ENCODE data around the gene IKZF5. TPM values are rescaled to one million over a fixed set of nuclear protein-coding genes. Genes with fewer than 3 reads are reported as not detected.
A peak's percentile ranks its signal among the peaks of the same experiment; 100 is the strongest.

The IKZF5 gene
- 15.2 TPM for polyA plus RNA-seq (ENCODE audit: insufficient read length)

GRCh38 chr10:123008355-123009104 is at the start of gene IKZF5, which contains the start of gene ACADSB:
TSS of gene IKZF5 (minus strand) at chr10:123008795. CDS start at chr10:122998625, 10,170 bp downstream.
TSS of gene ACADSB (plus strand) at chr10:123009006. CDS start at chr10:123009030, 24 bp downstream.
- peak; percentile 96 for DNase-seq

GRCh38 chr10:123057968-123058367 is 49.4 kb upstream of the IKZF5 start:
- DNase-seq: no peak

- DNase-seq: no peak
These were observed 37.6 kb upstream of the IKZF5 start for GRCh38 chr10:123045961-123046731.

DNA sequence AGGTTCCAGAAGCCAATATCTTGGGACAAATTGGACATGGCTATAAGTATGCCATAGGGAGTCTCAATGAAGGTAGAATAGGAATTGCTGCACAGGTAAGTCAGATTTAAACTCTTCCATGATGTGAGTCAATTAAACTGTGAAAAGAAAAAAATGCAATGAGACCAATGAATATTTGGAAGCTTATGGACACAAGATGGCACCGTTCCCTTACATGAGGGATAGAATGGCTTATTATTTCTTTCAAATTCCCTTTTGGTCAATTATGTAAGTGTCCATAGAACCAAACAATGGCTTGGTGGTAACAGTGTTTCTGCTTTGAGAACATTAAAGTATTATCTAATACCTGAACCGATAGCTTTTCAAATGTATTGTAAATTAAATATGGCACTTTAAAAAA is 35.8 kb upstream of the IKZF5 start:
- DNase-seq: no peak

- DNase-seq: peak; percentile 40
These were observed 34.9 kb upstream of the IKZF5 start for GRCh38 chr10:123043409-123043925.

- no peak for DNase-seq
These were observed 34.3 kb upstream of the IKZF5 start for GRCh38 chr10:123042708-123043408.

DNA sequence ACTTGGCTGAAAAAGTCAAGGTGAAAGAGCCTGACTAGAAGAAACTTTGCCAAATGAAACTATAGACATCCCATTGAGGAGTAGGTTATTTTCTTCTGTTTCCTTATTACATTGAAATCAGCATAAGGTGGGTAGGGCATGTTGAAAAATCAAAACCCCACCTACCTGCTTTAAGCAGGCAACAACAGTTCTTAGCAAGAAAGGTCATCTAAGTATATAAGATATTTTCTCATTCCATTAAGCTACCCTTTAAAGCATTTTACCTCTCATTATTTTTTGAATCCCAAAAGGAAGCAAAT is 31.0 kb upstream of the IKZF5 start:
- no peak for DNase-seq

- DNase-seq: no peak
These were observed 30.4 kb upstream of the IKZF5 start for GRCh38 chr10:123038782-123039631.

DNA sequence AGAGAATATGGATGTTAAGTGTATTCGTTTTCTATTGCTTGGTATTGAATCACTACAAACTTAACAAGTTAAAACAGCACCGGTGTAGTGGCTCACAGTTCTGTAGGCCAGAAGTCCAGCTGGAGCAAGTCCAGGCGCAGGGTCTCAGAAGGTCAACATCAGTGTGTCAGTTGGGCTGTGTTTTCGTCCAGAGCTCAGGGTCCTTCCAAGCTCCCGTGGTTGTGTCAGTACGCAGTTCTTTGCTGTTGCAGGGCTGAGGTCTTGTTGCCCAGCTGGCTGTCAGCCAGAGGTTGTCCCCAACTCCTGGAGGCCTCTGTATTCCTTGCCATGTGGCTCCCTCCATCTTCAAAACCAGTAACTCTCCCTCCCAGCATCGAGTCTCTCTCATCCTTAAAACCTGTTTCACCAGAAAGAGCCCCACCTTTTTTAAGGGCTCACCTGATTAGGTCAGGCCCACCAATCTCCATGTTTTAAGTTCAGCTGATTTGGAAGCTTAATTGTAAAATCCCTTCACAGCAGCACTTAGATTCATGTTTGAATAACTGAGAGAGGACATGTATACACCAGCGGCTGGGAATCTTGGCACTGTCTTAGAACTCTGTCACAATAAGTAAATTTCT is 27.0 kb upstream of the IKZF5 start:
- DNase-seq: no peak

- no peak for DNase-seq
These were observed 25.7 kb upstream of the IKZF5 start for GRCh38 chr10:123034332-123034731.

DNA sequence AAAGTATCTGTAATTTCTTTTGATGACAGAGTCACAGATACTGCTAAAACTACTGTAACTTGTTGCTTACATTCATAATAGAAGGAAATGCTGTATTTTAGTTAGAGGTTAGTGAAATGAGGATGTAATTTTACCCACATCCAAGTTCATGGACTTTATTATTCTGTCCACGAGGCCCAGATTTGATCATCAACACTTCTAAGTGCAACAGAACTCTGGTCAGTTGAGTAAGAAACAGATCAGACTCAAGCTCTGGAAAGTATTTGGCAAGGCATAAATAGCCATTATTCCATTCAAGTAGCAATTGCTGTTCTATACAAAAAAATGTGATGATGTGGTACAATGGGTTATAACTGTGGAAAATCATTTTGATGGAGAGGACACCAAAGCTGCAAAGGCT is 22.5 kb upstream of the IKZF5 start:
- no peak for DNase-seq

- DNase-seq: no peak
These were observed 19.3 kb upstream of the IKZF5 start for GRCh38 chr10:123027861-123028260.

DNA sequence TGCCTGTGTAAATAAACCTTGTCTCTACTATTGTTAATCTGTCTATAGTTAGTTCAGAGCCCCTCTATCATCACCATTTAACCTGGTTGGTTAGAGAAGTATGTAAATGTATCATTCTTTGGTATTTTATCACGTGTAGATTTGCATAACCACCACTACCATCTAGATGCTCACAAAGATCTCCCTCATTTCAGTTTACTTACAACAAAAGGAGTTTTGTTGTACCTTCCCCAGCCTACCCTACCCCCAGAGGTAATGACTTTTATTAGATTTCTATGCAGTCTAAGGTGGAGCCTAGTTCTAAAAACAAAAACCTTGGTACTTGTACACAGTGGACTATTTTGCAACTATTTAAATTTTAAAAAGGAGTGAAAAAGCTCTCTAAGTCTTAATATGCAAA is 17.7 kb upstream of the IKZF5 start:
- DNase-seq: no peak

GRCh38 chr10:123024540-123024939 is 15.9 kb upstream of the IKZF5 start:
- DNase-seq: no peak

DNA sequence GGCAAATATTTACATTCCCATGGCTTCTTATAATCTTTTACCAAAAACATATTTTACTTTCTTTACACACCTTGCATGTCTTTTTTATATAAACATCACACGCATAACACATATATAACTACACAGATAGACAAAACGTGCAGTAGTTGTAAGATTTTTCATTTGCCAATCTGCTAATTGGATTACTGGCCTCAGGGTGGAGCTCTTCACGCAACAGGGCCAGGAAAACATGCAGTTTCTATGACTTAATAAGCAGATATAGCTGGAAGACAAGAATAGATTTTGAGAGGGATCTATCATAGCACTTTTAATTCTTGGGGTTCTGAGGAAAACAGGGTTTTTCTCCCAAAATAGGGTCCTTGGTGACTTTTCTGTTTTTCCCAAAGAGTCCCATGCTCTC is 12.9 kb upstream of the IKZF5 start:
- DNase-seq: no peak

DNA sequence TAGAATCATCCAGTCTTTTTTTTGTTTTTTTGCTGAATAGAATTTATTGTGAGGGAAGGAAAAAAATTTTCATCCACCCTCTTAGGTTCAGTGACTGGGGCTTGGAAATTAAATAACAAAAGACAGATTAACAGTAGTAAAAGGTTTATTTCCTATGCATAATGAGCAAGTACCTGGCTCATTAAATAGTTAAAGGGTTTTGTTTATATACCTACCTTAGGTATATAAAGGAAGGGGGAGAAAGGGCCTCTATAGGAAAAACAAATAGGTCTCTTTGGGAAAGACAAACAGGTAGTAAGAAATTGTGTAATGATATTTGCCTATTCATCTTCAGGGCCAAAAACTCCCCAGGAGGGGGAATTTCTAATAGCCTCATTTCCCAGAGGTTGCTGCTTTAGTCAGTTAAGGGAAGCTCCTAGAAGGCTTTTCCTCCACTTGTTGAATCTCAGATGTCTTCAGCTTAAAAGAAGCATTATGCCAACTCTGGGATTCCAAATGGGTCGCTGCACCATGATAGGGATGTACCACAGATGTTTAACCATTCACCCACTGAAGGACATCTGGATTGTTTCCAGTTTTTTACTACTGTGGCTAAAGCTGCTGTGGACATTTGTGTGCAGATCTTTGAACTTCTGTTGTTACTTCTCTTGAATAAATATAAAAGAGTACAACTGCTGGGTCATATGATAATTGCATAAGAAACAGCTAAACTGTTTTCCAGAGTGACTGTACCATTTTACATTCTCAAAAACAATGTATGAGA is 11.5 kb upstream of the IKZF5 start:
- DNase-seq: no peak

- no peak for DNase-seq
These were observed 10.7 kb upstream of the IKZF5 start for GRCh38 chr10:123019264-123019663.

GRCh38 chr10:123018531-123018930 is 9.9 kb upstream of the IKZF5 start:
- no peak for DNase-seq

DNA sequence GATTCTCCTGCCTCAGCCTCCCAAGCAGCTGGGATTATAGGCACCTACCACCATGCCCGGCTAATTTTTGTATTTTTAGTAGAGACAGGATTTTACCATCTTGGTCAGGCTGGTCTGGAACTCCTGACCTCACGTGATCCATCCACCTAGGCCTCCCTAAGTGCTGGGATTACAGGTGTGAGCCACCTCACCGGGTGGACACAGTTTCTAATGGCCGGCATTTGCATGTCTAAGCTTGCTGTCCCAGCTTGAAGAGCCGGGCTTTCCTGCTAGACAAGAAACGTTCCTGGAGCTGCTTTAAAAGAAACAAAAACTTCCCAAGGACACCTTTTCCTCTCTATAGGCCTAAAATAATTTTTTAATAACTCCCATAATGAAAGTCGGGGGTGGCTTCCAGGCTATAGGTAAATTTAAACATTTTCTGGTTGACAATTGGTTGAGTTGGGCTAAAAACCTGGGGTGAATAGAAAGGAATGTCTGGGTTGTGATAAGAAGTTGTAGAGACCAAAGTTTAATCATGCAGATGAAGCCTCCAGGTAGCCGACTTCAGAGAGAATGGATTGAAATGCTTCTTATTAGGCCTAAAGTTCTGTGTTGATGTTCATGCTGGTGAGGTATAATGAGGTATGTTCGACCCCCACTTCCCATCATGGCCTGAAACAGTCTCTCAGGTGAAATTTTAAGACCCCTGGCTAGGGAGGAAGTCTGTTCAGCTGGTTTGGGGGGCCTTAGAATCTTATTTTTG is 9.0 kb upstream of the IKZF5 start:
- DNase-seq: no peak

DNA sequence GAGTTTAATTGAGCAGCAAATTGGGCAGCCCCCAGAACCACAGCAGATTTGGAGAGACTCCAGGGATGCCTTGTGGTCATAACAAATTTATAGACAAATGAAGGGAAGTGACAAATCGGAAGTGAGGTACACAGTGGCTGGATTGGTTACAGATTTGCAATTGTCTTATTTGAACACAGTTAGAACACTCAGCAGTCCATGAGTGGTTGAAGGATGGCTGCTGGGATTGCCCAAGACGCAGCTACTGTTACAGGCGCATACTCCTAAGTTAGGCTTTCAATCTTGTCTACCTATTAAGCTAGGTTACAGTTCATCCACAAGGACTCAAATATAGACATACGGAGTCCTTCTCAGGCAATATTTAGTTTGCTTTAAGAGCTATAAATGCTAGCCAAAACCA is 7.6 kb upstream of the IKZF5 start:
- no peak for DNase-seq

Data from hindlimb muscle (tissue), 1 donor.